A673 (cell line): Measurements from ENCODE around the gene MORN5. TPM values are rescaled to one million over a fixed set of nuclear protein-coding genes. Genes with fewer than 3 reads are reported as not detected.

Experiments
- BruUV-seq: library from RNA; stranded (reverse); fragments of 400-500 nt; replicated peaks from 2 replicates; lab custom pipeline; 2021; lab: Mats Ljungman, UMichigan
- CTCF ChIA-PET: fragments of 300-600 bp; sonication (Branson Sonifier 250); formaldehyde crosslinking; loops from one replicate; lab custom pipeline; 2022; ENCODE audit warnings: antibody characterized with exemption; lab: Charles Lee
- POLR2A ChIA-PET: fragments of 300-600 bp; sonication (Branson Sonifier 250); formaldehyde crosslinking; loops from one replicate; lab custom pipeline; 2022; ENCODE audit warnings: antibody characterized with exemption; ENCODE audit not compliant: low non-redundant PET; lab: Charles Lee
- DNase-seq: peaks from one replicate; pipeline ENCODE4 v3.0.0-alpha.2; 2015; ENCODE audit warnings: low spot score
- H3K27ac ChIP-seq: fragments of 200-600 bp; sonication (generic); 2 replicates; pipeline ENCODE4 v1.5.1; 2016; ENCODE audit warnings: mixed run types, low read depth, mild to moderate bottlenecking, mixed read lengths, antibody characterized with exemption, low read length; ENCODE audit not compliant: poor library complexity, severe bottlenecking
- H3K27me3 ChIP-seq: fragments of 200-600 bp; sonication (generic); replicated peaks from 2 replicates; pipeline ENCODE4 v1.6.1; 2017; ENCODE audit warnings: mixed run types, low read depth, mild to moderate bottlenecking, mixed read lengths, antibody characterized with exemption, low read length; ENCODE audit not compliant: insufficient read depth, poor library complexity
- H3K36me3 ChIP-seq: fragments of 200-600 bp; sonication (generic); 2 replicates; pipeline ENCODE4 v1.6.1; 2016; ENCODE audit warnings: mixed run types, mild to moderate bottlenecking, mixed read lengths, antibody characterized with exemption, low read length; ENCODE audit not compliant: insufficient read depth, poor library complexity, severe bottlenecking
- H3K4me1 ChIP-seq: fragments of 200-600 bp; sonication (generic); 2 replicates; pipeline ENCODE4 v1.6.1; 2017; ENCODE audit warnings: mixed run types, mild to moderate bottlenecking, mixed read lengths, antibody characterized with exemption, low read length; ENCODE audit not compliant: insufficient read depth, poor library complexity, severe bottlenecking
- H3K4me3 ChIP-seq: fragments of 200-600 bp; sonication (generic); 2 replicates; pipeline ENCODE4 v1.5.1; 2016; ENCODE audit warnings: low read depth, mixed run types, mild to moderate bottlenecking, mixed read lengths, low read length; ENCODE audit not compliant: poor library complexity, severe bottlenecking
- H3K9me3 ChIP-seq: fragments of 200-600 bp; sonication (generic); 2 replicates; pipeline ENCODE4 v1.6.1; 2016; ENCODE audit warnings: mixed run types, low read depth, mild to moderate bottlenecking, mixed read lengths, antibody characterized with exemption, low read length; ENCODE audit not compliant: poor library complexity, severe bottlenecking
- EZH2 ChIP-seq: fragments of 200-600 bp; sonication (generic); IDR thresholded peaks from 2 replicates; pipeline ENCODE4 v1.6.1; 2017; ENCODE audit warnings: borderline replicate concordance, low read depth, mild to moderate bottlenecking, mixed read lengths, antibody characterized with exemption, low read length; ENCODE audit not compliant: poor library complexity, severe bottlenecking
- intact Hi-C: fragments of 100-400 bp; cut with micrococcal nuclease; formaldehyde crosslinking; loops from one replicate; pipeline ENCODE4 v1.10.0; 2022; ENCODE audit not compliant: unreplicated experiment
- total RNA-seq: library from RNA; stranded (reverse); gene quantifications from 2 replicates; pipeline ENCODE4 v1.2.3, GENCODE V29; 2021
- TF ChIP-seq, protein P1 (sequence below): fragments of 300-800, 200-600 bp; sonication (generic); conservative IDR thresholded peaks from 2 replicates; pipeline ENCODE4 v1.5.1; 2017; ENCODE audit warnings: low read depth, mild to moderate bottlenecking, antibody characterized with exemption, low read length, moderate library complexity, mixed read lengths

Gene MORN5
- total RNA-seq, 1 experiment from 2014 or later = not detected

- CTCF ChIA-PET = interaction anchor here (0.6 kb wide), 1 partner anchor 481 kb away, joined by 3 read pairs; no protein-coding TSS in a partner anchor
These were observed 61.6 kb downstream of the MORN5 start for GRCh38 chr9:122221183-122221811.

DNA sequence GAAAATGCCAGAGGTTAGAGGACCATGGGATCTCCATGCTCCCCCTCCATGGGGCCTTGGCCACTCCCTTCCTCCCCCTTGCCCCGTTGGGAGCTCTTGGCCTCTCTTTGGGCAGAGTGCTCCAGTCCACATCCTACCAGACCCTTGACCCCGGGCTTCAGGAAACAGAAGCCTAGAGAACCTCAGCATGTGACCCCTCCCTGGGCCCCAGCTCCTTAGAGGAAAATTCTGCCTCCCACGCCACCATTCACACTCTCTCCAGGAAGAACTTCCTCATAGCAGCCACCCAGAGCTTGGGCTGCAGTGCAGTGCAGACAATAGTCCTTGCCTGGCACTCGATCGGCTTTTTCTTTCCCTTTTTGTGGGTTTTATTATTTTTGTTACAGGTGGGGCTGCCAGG, 63.1 kb downstream of the MORN5 start:
- no TSS peak for BruUV-seq
- Histone ChIP-seq H3K36me3 (no peaks in the 10 kb centered on the region), H3K4me1 (peaks cover 5% of the 10 kb centered on the region), H3K4me3 (no peak overlapping the region), H3K27me3 (peaks cover 100% of the 10 kb centered on the region), H3K9me3 (no peaks in the 10 kb centered on the region), H3K27ac (no peak overlapping the region)
- POLR2A ChIA-PET = no interaction called here
- intact Hi-C loops = no loop called here
- TF ChIP-seq EZH2 = no peak
- TF ChIP-seq, protein P1, sequence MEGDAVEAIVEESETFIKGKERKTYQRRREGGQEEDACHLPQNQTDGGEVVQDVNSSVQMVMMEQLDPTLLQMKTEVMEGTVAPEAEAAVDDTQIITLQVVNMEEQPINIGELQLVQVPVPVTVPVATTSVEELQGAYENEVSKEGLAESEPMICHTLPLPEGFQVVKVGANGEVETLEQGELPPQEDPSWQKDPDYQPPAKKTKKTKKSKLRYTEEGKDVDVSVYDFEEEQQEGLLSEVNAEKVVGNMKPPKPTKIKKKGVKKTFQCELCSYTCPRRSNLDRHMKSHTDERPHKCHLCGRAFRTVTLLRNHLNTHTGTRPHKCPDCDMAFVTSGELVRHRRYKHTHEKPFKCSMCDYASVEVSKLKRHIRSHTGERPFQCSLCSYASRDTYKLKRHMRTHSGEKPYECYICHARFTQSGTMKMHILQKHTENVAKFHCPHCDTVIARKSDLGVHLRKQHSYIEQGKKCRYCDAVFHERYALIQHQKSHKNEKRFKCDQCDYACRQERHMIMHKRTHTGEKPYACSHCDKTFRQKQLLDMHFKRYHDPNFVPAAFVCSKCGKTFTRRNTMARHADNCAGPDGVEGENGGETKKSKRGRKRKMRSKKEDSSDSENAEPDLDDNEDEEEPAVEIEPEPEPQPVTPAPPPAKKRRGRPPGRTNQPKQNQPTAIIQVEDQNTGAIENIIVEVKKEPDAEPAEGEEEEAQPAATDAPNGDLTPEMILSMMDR = no peak
- no peak for DNase-seq
- CTCF ChIA-PET = interaction anchor here (0.6 kb wide), 1 partner anchor 14 kb away, joined by 6 read pairs; no protein-coding TSS in a partner anchor

More at GRCh38 chr9:122221183-122221811, 61.6 kb downstream of the MORN5 start:
- POLR2A ChIA-PET = no interaction called here
- H3K27me3 ChIP-seq = peaks cover 98% of the 10 kb centered on the region
- TF ChIP-seq, protein P1 = no peak
- no peak for TF ChIP-seq EZH2
- no peaks in the 10 kb centered on the region for H3K9me3 ChIP-seq
- no peaks in the 10 kb centered on the region for H3K36me3 ChIP-seq
- intact Hi-C loops = no loop called here
- H3K4me3 ChIP-seq = no peak overlapping the region
- no peak overlapping the region for H3K27ac ChIP-seq
- BruUV-seq = no TSS peak
- peaks cover 5% of the 10 kb centered on the region for H3K4me1 ChIP-seq
- no peak for DNase-seq

DNA sequence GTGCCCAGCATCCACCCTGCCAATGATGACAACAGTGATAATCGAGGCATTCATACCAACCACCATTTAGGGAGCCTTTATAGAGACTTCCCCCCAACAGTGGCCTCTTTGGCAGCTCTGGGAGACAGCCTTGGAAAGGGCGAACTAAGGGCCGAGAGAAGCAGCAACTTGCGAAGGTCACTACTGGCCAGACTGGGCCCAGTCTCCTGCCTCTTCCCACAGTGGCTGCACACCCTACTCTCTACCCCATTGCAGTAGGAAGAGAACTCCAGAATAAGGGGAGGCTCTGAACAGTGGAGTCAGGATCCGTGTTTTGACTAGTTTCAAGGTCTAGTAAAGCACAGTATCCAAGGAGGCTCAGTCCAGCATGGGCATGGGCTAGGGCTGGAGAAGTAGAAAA, 63.7 kb downstream of the MORN5 start:
- BruUV-seq = no TSS peak
- intact Hi-C loops = no loop called here
- H3K36me3 ChIP-seq = no peaks in the 10 kb centered on the region
- no peak overlapping the region for H3K27ac ChIP-seq
- ChIA-PET POLR2A (no interaction called here), CTCF (interaction anchor here (0.6 kb wide), 1 partner anchor 15 kb away, joined by 6 read pairs; no protein-coding TSS in a partner anchor)
- H3K4me1 ChIP-seq = peaks cover 5% of the 10 kb centered on the region
- H3K4me3 ChIP-seq = no peak overlapping the region
- DNase-seq = no peak
- H3K27me3 ChIP-seq = peaks cover 99% of the 10 kb centered on the region
- no peak for TF ChIP-seq EZH2
- TF ChIP-seq, protein P1 = no peak
- H3K9me3 ChIP-seq = no peaks in the 10 kb centered on the region
